Breast epithelium (tissue), 3 donors: ENCODE results near the gene SLC25A14.

Source experiments
- POLR2A ChIP-seq: fragments of 450-650 bp; IDR thresholded peaks from one replicate; pipeline ENCODE4 v1.6.1; 2016; ENCODE audit warnings: antibody characterized with exemption, mild to moderate bottlenecking, moderate library complexity
- TF ChIP-seq, protein P1 (sequence below), 3 donors: fragments of 450-650 bp; IDR thresholded peaks; one replicate each; pipeline ENCODE4 v1.5.1; 2016 to 2017; ENCODE audit warnings: antibody characterized with exemption in 3 of 3, mild to moderate bottlenecking in 3 of 3, moderate library complexity in 3 of 3

DNA sequence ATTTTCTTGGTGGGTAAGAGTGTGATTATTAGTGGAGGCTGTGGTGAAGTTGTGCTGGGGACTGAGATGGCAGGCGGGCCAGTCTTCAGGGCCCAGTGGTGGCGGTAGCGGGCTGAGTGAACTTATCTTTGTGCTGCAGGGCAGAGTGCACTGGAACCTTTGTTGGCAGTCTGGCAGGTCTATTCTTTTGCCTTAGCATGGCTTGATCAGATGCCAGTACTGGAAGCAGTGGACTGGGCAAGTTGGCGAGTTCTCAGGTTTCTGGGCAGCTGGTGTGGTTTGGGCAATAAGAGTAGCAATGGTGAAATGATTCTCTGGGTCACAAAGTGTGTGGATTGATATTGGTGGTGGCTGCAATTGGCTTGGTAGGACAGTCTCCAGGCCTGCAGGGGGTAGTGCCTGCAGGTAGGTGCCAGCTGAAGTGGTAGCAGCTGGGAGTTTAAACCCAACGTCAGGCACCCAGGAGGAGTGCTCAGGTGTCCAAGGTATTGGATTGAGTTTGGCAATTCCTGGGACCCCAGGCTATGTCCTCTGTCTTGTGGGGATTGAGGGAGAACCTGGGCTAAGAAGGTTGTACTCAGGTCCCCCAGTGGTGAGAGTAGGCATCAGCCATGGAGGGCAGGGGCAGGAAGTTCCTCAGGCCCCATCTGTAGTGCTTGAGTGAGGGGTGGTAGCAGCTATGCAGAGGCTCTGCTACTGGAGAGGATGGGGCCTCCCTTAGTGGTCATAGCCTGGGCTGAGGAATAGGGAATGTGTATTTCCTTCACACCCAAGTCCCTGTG is 34.9 kb upstream of the SLC25A14 start:
- no peak for TF ChIP-seq POLR2A
- TF ChIP-seq, protein P1, sequence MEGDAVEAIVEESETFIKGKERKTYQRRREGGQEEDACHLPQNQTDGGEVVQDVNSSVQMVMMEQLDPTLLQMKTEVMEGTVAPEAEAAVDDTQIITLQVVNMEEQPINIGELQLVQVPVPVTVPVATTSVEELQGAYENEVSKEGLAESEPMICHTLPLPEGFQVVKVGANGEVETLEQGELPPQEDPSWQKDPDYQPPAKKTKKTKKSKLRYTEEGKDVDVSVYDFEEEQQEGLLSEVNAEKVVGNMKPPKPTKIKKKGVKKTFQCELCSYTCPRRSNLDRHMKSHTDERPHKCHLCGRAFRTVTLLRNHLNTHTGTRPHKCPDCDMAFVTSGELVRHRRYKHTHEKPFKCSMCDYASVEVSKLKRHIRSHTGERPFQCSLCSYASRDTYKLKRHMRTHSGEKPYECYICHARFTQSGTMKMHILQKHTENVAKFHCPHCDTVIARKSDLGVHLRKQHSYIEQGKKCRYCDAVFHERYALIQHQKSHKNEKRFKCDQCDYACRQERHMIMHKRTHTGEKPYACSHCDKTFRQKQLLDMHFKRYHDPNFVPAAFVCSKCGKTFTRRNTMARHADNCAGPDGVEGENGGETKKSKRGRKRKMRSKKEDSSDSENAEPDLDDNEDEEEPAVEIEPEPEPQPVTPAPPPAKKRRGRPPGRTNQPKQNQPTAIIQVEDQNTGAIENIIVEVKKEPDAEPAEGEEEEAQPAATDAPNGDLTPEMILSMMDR (IDR thresholded peaks at IDR 0.05): no peak
